Pulmonary artery endothelial cell (primary cell): ENCODE results near the gene CFAP92. TPM values are rescaled to one million over a fixed set of nuclear protein-coding genes. Genes with fewer than 3 reads are reported as not detected.

ENCODE experiments used
- DNase-seq: peaks from one replicate; pipeline ENCODE4 v3.0.0-alpha.2; 2011; ENCODE audit warnings: low read depth, low spot score
- total RNA-seq: library from RNA; depleted of rRNA; stranded (reverse); fragments of >200 nt; gene quantifications from 2 replicates; pipeline ENCODE4 v1.2.3, GENCODE V29; 2014

The CFAP92 gene, protein sequence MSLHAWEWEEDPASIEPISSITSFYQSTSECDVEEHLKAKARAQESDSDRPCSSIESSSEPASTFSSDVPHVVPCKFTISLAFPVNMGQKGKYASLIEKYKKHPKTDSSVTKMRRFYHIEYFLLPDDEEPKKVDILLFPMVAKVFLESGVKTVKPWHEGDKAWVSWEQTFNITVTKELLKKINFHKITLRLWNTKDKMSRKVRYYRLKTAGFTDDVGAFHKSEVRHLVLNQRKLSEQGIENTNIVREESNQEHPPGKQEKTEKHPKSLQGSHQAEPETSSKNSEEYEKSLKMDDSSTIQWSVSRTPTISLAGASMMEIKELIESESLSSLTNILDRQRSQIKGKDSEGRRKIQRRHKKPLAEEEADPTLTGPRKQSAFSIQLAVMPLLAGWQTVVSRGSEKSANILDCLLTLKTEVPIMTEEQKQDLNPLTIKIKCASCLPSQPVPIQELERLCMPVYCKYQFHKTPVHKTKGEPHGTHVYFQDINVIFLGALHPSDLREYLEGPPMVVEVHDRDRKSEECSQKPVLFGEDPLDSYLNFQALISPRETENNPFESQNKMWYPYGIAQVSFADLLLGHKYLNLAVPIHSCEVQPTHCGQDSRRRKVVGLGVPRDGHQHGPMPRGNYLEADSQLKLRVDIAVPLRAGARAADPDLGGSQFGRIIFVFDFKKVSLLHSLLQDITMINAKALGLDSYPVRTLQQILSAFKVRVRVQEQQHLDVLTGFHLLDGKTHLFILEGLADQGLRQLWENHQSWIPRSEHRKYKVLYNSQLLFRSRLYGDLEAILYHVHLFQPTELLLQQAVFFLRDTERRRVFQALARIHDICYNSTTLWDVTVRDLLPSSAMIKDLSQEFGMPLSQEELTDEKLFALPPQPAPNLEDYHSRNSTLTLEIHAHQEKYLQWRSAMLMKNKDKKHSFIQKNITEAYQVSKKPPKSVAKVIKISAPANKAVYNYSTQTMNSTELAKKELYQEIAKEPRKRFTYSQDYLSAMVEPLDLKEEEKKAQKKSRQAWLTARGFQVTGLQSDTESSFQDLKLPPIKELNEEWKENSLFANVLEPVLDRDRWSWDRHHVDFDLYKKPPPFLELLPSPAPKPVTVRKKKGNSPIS
- 0.04 and 0.07 TPM in 2 replicates for total RNA-seq

DNA sequence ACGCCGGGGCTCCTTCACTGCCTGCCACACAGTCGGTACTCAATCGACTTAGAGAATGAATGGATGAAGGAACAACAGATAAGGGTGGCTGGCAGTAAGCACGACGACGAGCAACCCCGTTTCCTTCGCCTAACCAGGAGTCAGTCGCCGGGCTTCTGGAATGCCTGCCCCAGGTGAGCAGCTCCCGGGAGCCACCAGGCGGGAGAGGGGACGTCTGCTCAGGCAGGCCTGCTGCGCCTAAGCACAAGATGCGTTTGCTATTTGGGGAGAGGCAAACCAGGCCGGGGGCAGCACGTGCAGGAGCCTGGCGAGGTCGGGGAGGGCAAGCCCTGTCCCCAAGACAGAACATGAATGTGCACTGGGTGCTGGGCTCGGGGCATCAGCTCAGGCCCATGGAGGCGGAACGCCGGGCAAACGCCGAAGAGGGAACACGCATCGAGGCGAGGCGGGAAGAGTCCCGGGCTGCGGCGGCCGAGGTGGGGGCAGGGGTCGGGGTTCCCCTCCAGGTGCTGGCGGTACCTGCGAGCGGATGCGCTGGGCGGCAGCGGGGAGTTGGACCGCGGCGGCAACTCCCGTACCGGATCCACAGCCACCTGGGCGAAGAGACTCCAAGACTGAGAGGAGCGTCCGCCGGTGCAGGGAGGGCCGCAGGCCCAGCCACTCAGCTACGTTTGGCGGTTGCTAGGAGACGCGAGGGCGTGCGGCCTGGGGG, at the start of gene CFAP92:
CFAP92 (minus strand) TSS at position 616 of the 712 bp plus-strand sequence. CDS start 772 bp downstream, outside the sequence.
- no peak for DNase-seq

DNA sequence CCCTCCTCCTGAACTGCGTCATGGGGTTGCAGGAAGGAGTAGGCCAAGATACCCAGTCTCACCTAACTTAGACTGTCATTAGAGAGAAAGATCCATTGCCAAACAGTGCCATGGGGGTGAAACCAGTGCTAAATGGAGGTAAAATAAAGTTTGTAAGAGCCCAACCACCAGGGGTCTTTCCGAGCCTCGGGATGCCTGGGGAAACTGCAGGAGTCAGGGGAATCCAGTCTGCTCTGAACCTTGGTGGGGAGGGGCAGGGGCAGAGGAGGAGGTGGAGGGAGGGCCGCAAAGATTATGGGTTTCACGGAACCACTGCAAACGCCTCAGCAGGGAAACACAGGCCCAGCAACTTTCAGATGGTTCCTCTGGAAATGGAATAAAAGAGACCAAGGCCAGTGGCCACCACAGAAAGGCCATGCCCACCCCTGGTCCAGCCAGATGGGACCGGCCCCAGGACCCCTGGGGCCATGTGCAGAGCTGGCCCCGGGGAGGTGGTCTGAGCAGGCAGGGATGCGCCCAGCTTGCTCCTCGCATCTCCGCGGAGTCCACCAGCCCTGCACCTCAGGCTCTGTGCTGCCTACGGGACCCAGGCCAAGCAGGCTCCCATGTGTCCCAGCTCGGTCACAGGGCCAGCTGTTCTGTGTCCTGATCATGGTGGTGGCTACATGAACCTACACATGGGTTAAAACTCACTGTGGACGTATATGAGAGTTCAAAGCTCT, 46.9 kb upstream of the CFAP92 start:
- DNase-seq, result no peak

DNA sequence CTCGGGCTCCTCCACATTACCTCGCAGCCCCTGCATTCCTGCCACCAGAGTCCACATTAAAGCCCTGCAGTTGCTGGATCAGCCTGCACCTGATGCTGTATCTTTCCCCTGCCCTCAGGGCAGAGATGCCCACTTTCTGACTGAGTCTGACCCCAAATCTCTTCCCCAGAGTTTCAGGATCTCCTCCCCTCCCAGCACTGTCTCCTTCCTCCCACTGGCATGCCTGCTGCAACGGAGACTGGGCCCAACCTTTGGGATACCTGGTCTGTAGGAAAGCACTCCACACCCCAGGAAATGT, 46.1 kb upstream of the CFAP92 start:
- DNase-seq, result no peak

DNA sequence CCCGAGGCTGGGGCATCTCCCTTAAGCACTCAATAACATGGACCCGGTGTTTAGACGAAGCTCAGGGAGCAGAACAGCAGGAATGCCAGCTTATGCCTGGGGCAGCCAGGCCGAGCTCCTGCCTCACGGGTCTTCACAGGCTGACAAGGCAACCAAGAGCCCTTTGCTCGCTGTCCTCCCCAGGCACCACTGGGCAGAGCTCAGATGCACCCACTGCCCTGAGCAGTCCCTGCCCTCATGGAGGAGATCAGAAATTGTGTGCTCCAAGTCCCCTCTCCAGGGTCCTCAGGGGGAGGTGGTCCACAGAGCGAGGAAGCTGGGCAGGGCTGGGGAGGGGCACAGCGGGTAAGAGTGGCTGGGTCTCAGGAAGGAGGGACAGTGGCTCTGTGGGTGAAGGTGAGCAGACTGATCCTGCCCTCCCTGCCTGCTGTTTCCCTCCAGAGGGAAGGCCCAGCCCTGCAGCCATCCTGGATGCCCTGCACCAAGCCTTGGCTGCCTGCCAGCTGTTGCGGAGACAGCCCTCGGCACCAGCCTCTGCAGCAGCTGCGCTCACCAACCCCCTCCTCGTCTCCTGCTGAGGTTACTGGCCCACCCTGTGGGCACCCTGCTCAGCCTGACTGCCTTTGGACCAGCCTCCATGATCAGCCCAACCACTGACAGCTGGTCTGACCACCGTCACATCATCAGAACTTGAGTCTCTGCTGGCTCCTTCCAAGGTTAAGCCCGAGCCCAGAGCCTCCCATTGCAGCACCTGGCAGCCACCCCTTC, 45.6 kb upstream of the CFAP92 start:
- DNase-seq, result no peak

DNA sequence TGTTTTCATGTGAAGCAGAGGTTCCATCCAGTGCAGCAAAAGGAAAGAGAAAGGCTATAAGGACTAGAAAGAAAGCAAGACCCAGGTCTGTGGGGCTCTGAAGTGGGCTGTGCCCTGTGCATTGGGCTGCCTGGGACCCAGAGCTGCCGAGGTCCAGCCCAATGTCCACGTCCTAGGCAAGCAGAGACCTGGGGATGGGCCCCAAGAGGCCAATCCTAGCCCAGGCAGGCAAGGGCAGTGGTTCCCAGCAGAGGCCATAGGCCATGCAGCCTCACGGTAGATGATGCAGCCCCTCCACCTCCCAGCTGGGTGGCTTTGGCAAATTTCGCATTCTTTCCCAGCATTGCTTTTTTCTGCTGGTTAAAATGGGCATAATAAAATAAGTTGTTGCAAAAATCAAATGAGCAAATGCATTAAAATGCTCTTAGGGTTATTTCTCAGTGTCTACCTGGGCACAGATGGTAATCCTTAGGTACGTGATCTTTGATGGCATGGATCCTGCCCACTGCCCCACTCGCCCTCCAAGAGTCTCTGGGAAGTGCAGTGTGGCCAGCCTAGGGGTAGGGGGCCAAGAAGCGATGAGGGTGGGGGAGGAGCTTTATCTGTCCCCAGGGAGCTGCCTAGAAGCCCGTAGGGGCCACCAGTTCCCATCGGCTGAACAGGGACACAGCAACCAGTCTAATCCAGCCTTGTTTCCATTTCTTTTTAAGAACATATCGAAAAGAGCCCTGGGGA, 44.4 kb upstream of the CFAP92 start:
- DNase-seq, result no peak

DNA sequence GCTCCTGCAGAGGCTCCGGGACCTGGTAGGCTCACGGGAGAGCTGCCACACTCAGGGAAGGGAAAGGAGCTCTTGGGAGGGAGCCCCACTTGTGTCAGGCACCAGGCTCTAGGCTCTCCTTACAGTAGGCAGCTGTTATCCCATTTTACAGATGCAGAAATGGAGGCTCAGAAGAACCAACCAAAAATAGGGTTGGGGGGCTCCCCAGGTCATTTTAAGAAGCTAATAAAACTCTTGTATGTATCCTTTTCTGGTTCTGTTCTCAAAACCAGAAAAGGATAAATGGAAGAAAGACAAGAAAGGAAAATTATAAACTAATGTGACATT, 43.2 kb upstream of the CFAP92 start:
- no peak for DNase-seq

DNA sequence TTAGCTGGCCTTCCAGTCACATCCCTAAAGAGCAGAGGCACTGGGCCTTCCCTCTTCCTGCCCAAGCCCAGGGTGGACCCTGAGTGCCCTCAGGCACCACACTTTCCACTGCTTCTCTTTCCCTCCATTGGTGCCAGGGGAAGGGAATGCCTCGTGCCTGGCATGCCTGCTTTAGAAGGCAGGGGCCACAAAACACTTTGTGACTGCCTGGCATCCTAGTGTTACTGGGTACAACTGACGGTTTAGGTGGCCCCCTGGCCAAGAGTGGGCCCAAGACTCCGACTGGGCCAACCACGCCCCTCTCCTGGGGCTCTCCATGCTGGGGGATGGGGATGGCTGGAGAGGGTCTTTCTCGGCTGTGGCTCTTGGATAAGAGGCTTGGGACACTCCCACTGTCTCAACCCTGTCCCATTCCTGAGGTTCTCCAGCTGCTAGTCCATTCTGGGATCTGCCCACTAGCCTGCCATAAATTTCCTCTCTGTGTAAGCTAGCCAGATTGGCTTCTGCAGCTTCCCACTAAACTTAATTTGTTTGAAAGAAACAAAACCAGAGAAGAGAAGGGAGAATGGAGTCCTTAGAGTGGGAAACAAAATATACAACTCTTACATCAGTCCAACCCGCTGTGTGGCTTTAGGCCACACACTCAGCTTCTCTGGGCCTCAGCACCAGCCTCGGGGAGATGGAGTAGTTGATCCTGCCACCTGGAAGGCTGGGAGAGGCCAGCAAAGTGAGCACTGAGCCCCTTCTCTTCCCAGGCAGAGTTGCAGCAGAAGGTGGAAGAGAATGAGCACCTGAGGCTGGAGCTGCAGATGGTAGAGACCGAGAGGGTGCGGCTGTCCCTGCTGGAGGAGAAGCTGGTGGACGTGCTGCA, 42.6 kb upstream of the CFAP92 start:
- no peak for DNase-seq

DNA sequence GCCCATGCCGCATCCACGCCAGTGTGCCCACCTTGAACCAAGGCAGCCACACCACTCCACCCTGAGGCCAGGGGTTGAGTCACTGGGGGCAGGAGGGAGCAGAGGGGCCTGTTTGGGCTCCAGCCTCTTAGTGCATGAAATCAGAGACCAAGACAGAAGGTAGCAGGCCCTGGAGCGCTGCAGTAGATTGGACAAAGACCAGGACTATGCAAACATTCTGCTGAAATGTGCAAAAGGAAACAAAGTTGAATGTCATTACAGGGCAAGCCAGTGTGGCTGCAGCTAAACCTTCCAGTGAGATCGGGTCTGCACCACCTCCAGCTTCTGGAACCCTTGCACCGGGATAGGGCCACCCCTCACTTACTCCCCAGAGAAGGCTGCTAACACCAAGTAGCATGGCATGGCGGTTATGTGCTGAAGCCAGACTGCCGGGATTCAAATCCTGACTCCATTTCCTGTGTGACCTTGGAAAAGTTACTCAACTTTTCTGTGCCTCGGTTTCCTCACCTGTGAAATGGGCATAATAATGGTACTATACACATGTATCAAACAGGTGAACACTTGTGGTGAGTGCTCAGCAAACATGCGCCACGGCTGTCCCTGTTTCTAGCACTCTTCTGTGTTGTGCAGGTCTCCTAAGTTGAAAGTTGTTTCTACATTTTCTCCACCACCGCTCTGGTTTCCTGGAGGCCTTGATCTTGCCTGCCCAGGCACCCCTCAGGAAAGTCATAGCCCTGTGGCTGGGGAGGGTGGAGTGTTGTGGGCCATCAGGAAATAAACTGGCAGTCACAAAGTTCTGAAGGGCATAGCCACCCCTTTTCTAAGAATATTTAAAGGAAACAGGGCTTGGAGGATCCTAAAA, 41.7 kb upstream of the CFAP92 start:
- DNase-seq, result no peak

DNA sequence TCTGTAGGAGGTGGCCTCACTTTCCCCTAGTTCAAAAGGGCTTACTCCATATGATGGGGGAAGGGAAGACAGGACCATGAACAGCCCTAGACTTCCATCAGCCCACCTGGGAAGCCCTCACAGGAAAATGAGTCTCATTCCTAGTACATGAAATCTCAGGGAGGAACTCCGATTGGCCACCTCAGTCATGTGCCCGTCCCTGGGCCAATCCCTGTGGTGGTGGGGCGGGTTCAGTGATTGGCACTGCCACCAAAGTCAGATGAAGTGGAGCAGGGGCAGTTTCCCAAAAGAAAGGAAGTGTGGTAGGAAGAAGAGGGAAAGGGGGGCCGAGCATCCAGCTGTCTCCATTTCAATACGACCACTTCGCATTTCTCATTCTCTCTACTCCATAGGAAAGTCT, 40.8 kb upstream of the CFAP92 start:
- DNase-seq, result no peak

DNA sequence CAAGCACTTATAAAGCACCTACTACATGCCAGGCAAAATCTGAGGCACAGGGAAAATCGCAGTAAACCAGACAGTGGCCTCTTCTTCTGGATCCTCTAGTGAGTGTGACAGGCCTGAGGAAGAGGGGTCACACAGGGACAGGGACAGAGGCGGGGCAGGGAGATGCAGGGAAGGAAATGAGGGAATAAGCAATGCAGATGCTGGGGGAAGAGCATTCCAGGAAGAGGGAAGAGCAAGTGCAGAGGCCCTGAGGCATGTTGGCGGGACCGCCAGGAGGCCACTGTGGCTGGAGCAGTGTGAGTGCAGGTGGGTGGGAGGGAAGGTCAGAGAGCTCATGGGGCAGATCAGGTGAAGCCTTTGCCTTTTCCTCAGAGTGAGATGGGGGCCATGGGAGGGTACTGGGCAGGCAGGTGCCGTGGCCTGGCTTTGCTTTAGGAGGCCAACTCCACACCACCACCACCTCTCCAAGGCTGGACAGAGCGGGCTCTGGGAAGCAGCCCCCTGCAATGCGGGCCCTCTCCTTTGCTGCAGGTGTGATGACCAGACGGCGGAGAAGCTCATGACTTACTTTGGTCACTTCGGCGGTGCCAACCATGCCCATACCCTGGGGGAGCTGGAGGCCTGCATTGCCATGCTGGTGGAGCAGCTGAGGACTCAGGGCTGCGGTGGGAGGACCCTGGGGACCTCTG, 39.9 kb upstream of the CFAP92 start:
- no peak for DNase-seq

DNA sequence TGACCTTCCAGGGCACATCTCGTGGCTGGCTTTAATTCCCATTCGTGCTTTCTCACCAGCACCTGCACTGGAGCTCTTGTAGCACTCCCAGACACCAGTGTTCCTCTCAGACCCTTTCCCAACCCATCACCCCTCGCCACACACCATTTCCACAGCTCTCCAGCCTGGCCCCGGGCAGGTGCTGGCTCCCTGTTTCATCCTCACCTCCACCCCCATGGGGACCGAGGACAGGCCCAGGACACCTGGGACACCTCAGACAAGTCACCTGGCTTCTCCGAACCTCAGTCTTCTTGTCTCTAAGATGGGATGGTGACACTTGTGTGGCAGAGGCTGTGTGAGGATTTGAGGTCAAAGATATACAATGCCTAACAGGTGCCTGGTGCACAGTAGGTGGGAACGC, 39.3 kb upstream of the CFAP92 start:
- DNase-seq, result no peak

DNA sequence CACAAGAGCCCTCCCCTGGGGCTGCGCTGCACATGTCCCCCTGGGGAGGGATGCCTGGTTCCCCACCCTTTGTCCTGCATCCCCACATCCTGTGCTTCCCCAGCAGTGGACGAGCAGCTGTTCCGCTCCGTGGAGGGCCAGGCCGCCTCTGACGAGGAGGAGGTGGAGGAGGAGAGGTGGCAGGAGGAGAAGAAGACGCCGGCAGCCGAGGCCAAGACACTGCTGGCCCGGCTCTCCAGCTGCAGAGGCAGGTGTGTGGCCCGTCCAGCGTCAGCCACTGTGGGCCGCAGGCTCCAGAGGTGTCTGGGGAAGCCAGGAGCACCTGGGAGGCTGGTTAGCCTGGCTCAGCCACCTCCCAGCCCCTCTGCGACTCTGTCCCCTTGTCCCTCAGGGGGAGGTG, 38.8 kb upstream of the CFAP92 start:
- DNase-seq, result no peak

DNA sequence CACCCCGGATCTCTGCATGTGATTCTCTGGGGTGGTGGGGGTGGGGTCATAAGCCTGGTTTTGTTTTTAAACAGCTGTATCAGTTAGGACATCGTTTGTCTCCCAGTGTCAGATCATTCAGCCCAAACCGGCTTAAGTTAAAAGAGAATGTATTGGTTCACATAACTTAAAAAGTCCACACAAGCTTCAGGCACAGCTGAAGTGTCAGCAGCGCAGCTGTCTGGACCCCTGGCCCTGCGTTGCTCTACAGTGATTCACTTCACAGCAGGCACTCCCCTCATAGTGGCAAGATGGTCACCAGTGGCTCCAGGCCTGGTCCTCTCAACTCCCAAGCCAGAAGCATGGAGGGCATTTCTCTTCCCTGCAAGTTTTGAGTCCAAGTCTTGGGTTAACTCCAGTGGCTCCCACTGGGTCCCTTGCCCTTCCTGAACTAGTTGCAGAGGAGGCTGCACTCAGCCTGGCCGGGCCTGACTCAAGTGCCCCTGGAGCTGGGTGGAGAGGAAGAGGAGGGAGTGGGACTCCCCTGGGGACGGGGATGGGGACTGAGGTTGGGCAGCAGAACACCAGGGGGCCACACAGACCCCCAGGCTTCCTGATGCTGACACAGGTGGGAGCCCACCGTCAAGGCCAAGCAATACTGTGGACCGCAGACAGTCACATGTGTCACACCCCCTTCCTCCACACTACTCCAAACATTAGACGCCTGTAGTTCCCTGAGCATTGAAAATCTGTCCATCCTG, 37.8 kb upstream of the CFAP92 start:
- no peak for DNase-seq

DNA sequence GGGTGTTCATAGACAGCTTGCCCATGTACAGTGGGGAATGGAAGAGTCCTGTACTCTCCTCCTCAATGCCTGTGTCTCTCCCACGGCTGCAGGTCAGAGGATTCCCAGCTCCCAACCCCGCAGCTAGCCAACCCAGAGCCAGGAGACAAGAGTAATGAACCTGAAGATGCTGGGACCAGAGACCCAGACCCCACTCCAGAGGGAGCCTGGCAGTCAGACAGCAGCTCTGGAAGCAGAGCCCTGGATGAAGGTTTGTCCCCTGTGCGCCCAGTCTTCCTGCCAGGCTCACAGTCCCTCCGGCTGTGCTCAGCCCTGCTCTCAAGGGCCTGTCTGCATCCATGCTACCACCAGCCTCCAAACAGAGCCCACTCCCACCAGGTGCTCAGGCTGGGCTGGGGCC, 36.7 kb upstream of the CFAP92 start:
- DNase-seq, result no peak

DNA sequence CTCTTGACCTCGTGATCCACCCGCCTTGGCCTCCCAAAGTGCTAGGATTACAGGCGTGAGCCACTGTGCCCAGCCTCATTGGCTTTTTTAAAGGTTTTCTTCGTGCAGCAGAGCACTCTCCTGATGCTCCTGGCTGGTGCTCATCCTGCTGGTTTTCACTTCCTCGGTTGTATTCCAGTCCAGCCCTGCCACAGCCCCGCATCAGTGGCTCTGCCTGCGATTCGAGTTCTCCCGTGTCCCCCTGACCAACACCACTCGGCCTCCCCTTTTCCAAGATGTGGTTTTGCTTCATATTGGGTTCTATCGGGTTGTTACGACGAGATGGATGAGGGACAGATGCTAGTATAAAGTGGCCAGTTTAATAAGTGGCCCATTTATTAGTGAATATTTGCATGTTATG, 35.0 kb upstream of the CFAP92 start:
- DNase-seq, result no peak

DNA sequence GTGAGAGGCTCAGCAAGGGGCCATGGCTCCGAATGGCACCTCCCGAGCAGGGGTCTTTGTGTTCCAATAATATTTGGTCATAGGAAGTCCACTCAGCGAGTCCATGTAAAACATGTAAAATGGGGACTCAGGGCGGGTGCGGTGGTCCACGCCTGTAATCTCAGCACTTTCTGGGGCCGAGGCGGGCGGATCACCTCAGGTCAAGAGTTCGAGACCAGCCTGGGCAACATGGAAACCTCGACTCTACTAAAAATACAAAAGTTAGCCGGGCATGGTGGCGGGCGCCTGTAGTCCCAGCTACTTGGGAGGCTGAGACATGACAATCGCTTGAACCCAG, 33.6 kb upstream of the CFAP92 start:
- DNase-seq, result no peak
